AG09319 (cell line): Measurements from ENCODE around the gene SLC35F4.
"Not testable (repeated sequence)": the region's sequence is repeated elsewhere in the genome, so short reads cannot be mapped to it uniquely, and the experiment has no call there.

Experiments used
- DNase-seq: peaks from one replicate; pipeline ENCODE4 v3.0.0-alpha.2; 2010; ENCODE audit warnings: low read depth; ENCODE audit errors: extremely low read depth
- CTCF ChIP-seq: IDR thresholded peaks from 2 replicates; pipeline ENCODE4 v1.5.1; 2011; ENCODE audit warnings: low read depth, mild to moderate bottlenecking, inconsistent platforms, low read length, moderate library complexity

SLC35F4 gene

GRCh38 chr14:57732463-57733285 lies 133.2 kb downstream of the SLC35F4 start:
- no peak for TF ChIP-seq CTCF
- DNase-seq, result no peak

GRCh38 chr14:57729208-57730187 lies 136.4 kb downstream of the SLC35F4 start:
- no peak for DNase-seq
- TF ChIP-seq CTCF, result no peak

- no peak for DNase-seq
- no peak for TF ChIP-seq CTCF
Observed at GRCh38 chr14:57725399-57726077, 140.4 kb downstream of the SLC35F4 start.

- DNase-seq, result not testable (repeated sequence)
Observed at GRCh38 chr14:57722141-57722540, 143.8 kb downstream of the SLC35F4 start.

GRCh38 chr14:57714487-57714931 lies 151.4 kb downstream of the SLC35F4 start:
- no peak for DNase-seq
- no peak for TF ChIP-seq CTCF

- no peak for DNase-seq
- TF ChIP-seq CTCF, result no peak
Observed at GRCh38 chr14:57712698-57713097, 153.2 kb downstream of the SLC35F4 start.

GRCh38 chr14:57712102-57712501 lies 153.8 kb downstream of the SLC35F4 start:
- no peak for TF ChIP-seq CTCF
- DNase-seq, result no peak
